Endodermal cell (in vitro differentiated cells): ENCODE measurements around the gene TARBP2. TPM values are rescaled to one million over a fixed set of nuclear protein-coding genes. Genes with fewer than 3 reads are reported as not detected.

ENCODE experiments used
- DNase-seq: peaks from one replicate; pipeline ENCODE4 v3.0.0-alpha.2; 2017
- H3K27ac ChIP-seq: 2 replicates; pipeline ENCODE4 v1.5.1; 2013; ENCODE audit warnings: mild to moderate bottlenecking, low read depth, low read length, moderate library complexity
- H3K27me3 ChIP-seq: 2 replicates; pipeline ENCODE4 v1.6.1; 2013; ENCODE audit warnings: mild to moderate bottlenecking, low read length, moderate library complexity; ENCODE audit not compliant: insufficient read depth, control insufficient read depth, poor library complexity, severe bottlenecking
- H3K36me3 ChIP-seq: 2 replicates; pipeline ENCODE4 v1.7.0; 2013; ENCODE audit warnings: mild to moderate bottlenecking, low read length, moderate library complexity; ENCODE audit not compliant: control insufficient read depth, insufficient read depth
- H3K4me1 ChIP-seq: one replicate; pipeline ENCODE4 v1.7.0; 2013; ENCODE audit warnings: low read length; ENCODE audit not compliant: control insufficient read depth, insufficient read depth
- H3K4me3 ChIP-seq: 2 replicates; pipeline ENCODE4 v1.5.1; 2013; ENCODE audit warnings: mild to moderate bottlenecking, low read length, moderate library complexity
- H3K9ac ChIP-seq: 2 replicates; pipeline ENCODE4 v1.6.1; 2013; ENCODE audit warnings: mild to moderate bottlenecking, low read length, moderate library complexity; ENCODE audit not compliant: poor library complexity, severe bottlenecking; ENCODE audit errors: extremely low read depth
- H3K9me3 ChIP-seq: 2 replicates; pipeline ENCODE4 v1.6.1; 2013; ENCODE audit warnings: mild to moderate bottlenecking, low read length, moderate library complexity; ENCODE audit not compliant: control insufficient read depth
- H3K27ac Mint-ChIP-seq: 2 replicates; pipeline ENCODE4 v1.8.0; 2020; ENCODE audit warnings: mixed read lengths
- H3K27me3 Mint-ChIP-seq: 2 replicates; pipeline ENCODE4 v1.8.0; 2021; ENCODE audit warnings: mild to moderate bottlenecking, mixed read lengths; ENCODE audit not compliant: insufficient read depth
- H3K36me3 Mint-ChIP-seq: 2 replicates; pipeline ENCODE4 v1.8.0; 2020; ENCODE audit warnings: low read depth, mixed read lengths
- H3K4me1 Mint-ChIP-seq: 2 replicates; pipeline ENCODE4 v1.8.0; 2020; ENCODE audit warnings: mixed read lengths
- H3K4me3 Mint-ChIP-seq: 2 replicates; pipeline ENCODE4 v1.8.0; 2020; ENCODE audit warnings: mild to moderate bottlenecking, moderate library complexity, mixed read lengths
- H3K9me3 Mint-ChIP-seq: 2 replicates; pipeline ENCODE4 v1.8.0; 2020; ENCODE audit warnings: mild to moderate bottlenecking, mixed read lengths
- CTCF ChIP-seq: fragments of 200-600 bp; sonication (generic); conservative IDR thresholded peaks from 2 replicates; pipeline ENCODE4 v1.5.0; 2021; ENCODE audit warnings: antibody characterized with exemption, mild to moderate bottlenecking
- WGBS, 2 experiments: methylation state at CpG; one replicate each; pipeline versions ENCODE4 v1.1.5 to v1.1.7; 2013; ENCODE audit warnings: missing lambda C conversion rate in 2 of 2, mixed read lengths in 1 of 2; ENCODE audit not compliant: insufficient coverage in 1 of 2, insufficient read length in 1 of 2; 5-methylcytosine and 5-hydroxymethylcytosine counted together
- total RNA-seq, 2 donors: library from RNA; stranded (reverse); fragmentation: NEBNext Ultra II Directional in 1 of 2; extraction: Animal tissue kit (Norgen Biotek cat#: 25700) in 1 of 2; gene quantifications; 2 replicates in 1 of 2; 3 replicates in 1 of 2; pipeline ENCODE4 v1.2.1, GENCODE V29; 2021

Gene TARBP2
- total RNA-seq, 2 donors from 2014 or later, result 48.4 to 60.3 TPM

GRCh38 chr12:53515291-53515680, 14.2 kb downstream of the TARBP2 start:
- no peaks in the 10 kb centered on the region for H3K27me3 Mint-ChIP-seq
- Histone ChIP-seq H3K9ac (no peak overlapping the region), H3K4me1 (no peaks in the 10 kb centered on the region), H3K36me3 (peaks cover 74% of the 10 kb centered on the region), H3K4me3 (no peak overlapping the region), H3K27me3 (no peaks in the 10 kb centered on the region), H3K9me3 (no peaks in the 10 kb centered on the region), H3K27ac (no peak overlapping the region)
- no peaks in the 10 kb centered on the region for H3K4me1 Mint-ChIP-seq
- peaks cover 40% of the 10 kb centered on the region for H3K36me3 Mint-ChIP-seq
- DNase-seq, result no peak
- no peak for TF ChIP-seq CTCF
- H3K27ac Mint-ChIP-seq, result no peak overlapping the region
- H3K4me3 Mint-ChIP-seq, result no peak overlapping the region
- 87 to 100% methylated on average over 2 of the region's 2 CpGs for WGBS, 2 experiments
- H3K9me3 Mint-ChIP-seq, result no peaks in the 10 kb centered on the region

GRCh38 chr12:53516758-53517455, 15.8 kb downstream of the TARBP2 start:
- no peak overlapping the region for H3K4me3 ChIP-seq
- H3K27me3 ChIP-seq, result no peaks in the 10 kb centered on the region
- DNase-seq, result no peak
- 89 to 94% methylated on average over 8 to 13 of the region's 13 CpGs for WGBS, 2 experiments
- H3K9ac ChIP-seq, result no peak overlapping the region
- H3K9me3 ChIP-seq, result no peaks in the 10 kb centered on the region
- Mint-ChIP-seq H3K9me3 (no peaks in the 10 kb centered on the region), H3K4me1 (no peaks in the 10 kb centered on the region), H3K4me3 (no peak overlapping the region), H3K36me3 (peaks cover 49% of the 10 kb centered on the region), H3K27ac (no peak overlapping the region), H3K27me3 (no peaks in the 10 kb centered on the region)
- no peak overlapping the region for H3K27ac ChIP-seq
- H3K4me1 ChIP-seq, result no peaks in the 10 kb centered on the region
- H3K36me3 ChIP-seq, result peaks cover 80% of the 10 kb centered on the region
- TF ChIP-seq CTCF, result no peak

GRCh38 chr12:53518381-53518780, 17.3 kb downstream of the TARBP2 start:
- Mint-ChIP-seq H3K9me3 (no peaks in the 10 kb centered on the region), H3K4me3 (no peak overlapping the region), H3K27me3 (no peaks in the 10 kb centered on the region), H3K36me3 (peaks cover 63% of the 10 kb centered on the region), H3K27ac (no peak overlapping the region), H3K4me1 (no peaks in the 10 kb centered on the region)
- no peaks in the 10 kb centered on the region for H3K27me3 ChIP-seq
- DNase-seq, result no peak
- TF ChIP-seq CTCF, result no peak
- 89 to 96% methylated on average over 5 of the region's 5 CpGs for WGBS, 2 experiments
- no peak overlapping the region for H3K9ac ChIP-seq
- no peaks in the 10 kb centered on the region for H3K4me1 ChIP-seq
- H3K27ac ChIP-seq, result no peak overlapping the region
- no peaks in the 10 kb centered on the region for H3K9me3 ChIP-seq
- H3K4me3 ChIP-seq, result no peak overlapping the region
- H3K36me3 ChIP-seq, result peaks cover 77% of the 10 kb centered on the region
